T-helper 1 cell treated with Interleukin-12 subunit alpha and Interleukin-12 subunit beta and Interleukin-4 antibody, amounts not matched to agents 30 μg/mL and 1 μg/mL, for 36 hours (primary cell): Measurements from ENCODE around the gene TPCN2.

Source experiments
- H3K27ac Mint-ChIP-seq: one replicate; pipeline ENCODE4 v1.8.0; 2021; ENCODE audit warnings: mild to moderate bottlenecking, mixed read lengths
- H3K27me3 Mint-ChIP-seq: one replicate; pipeline ENCODE4 v1.8.0; 2021; ENCODE audit warnings: low read depth, mixed read lengths
- H3K36me3 Mint-ChIP-seq: one replicate; pipeline ENCODE4 v1.8.0; 2021; ENCODE audit warnings: low read depth, mixed read lengths
- H3K4me1 Mint-ChIP-seq: one replicate; pipeline ENCODE4 v1.8.0; 2021; ENCODE audit warnings: low read depth, mixed read lengths
- H3K4me3 Mint-ChIP-seq: one replicate; pipeline ENCODE4 v1.8.0; 2021; ENCODE audit warnings: mild to moderate bottlenecking, moderate library complexity, mixed read lengths
- H3K9me3 Mint-ChIP-seq: one replicate; pipeline ENCODE4 v1.8.0; 2021; ENCODE audit warnings: mixed read lengths

Gene TPCN2

DNA sequence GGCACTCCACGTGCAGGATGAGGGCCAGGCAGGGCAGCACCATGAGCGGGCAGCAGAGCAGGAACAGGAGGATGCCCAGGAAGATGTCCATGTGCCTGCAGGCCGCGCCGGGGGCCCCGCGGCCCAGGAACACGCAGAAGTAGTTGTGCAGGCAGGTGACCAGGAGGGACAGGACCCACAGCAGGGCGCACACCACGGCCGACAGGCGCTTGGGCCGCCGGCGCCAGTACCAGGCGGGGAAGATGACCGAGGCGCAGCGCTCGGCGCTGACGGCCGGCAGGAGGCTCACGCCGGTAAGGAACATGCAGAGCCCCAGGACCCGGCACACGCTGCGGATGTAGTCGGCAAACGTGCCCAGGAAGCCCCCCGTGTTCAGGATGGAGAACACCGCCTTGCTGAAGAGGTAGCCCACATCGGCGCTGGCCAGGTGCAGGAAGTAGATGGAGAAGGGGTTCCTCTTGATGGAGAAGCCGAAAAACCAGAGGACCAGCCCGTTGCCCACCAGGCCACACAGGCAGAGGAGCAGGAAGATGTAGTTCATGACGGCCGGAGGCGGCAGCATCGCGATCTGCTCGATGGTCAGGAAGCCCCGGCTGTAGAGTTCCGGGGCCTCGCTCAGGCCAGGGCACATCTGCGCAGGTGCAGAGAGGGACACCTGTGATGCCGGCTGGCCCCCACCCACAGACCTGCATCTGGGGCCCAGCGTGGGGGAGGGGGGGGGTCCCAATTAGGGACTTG is 42.9 kb upstream of the TPCN2 start:
- no peaks in the 10 kb centered on the region for H3K4me1 Mint-ChIP-seq
- H3K27me3 Mint-ChIP-seq = no peaks in the 10 kb centered on the region
- no peaks in the 10 kb centered on the region for H3K9me3 Mint-ChIP-seq
- H3K4me3 Mint-ChIP-seq = no peak overlapping the region
- no peak overlapping the region for H3K27ac Mint-ChIP-seq
- H3K36me3 Mint-ChIP-seq = no peaks in the 10 kb centered on the region

DNA sequence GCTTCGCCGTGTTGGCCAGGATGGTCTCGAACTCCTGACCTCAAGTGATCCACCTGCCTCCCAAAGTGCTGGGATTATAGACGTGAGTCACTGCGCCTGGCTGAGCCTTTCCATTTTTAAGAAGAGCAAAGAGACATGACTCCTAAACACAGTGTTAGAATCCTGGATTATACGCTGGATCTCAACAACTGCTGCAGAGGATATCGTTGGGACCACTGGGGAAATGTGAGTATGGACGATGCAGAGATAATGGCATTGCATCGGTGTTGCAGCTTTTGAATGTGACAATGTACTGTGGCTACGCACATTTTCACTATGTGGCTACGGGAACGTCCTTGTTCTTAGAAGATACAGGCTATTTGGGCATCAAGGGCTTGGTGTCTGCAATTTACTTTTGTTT is 41.9 kb upstream of the TPCN2 start:
- Mint-ChIP-seq H3K9me3 (no peaks in the 10 kb centered on the region), H3K27me3 (peaks cover 6% of the 10 kb centered on the region), H3K4me1 (no peaks in the 10 kb centered on the region), H3K27ac (no peak overlapping the region), H3K36me3 (no peaks in the 10 kb centered on the region), H3K4me3 (no peak overlapping the region)

GRCh38 chr11:69007975-69008381 is 40.8 kb upstream of the TPCN2 start:
- no peaks in the 10 kb centered on the region for H3K4me1 Mint-ChIP-seq
- H3K27me3 Mint-ChIP-seq = peaks cover 15% of the 10 kb centered on the region
- no peaks in the 10 kb centered on the region for H3K36me3 Mint-ChIP-seq
- no peak overlapping the region for H3K27ac Mint-ChIP-seq
- no peaks in the 10 kb centered on the region for H3K9me3 Mint-ChIP-seq
- H3K4me3 Mint-ChIP-seq = no peak overlapping the region

- no peak overlapping the region for H3K27ac Mint-ChIP-seq
- no peaks in the 10 kb centered on the region for H3K4me1 Mint-ChIP-seq
- H3K36me3 Mint-ChIP-seq = no peaks in the 10 kb centered on the region
- no peaks in the 10 kb centered on the region for H3K9me3 Mint-ChIP-seq
- H3K4me3 Mint-ChIP-seq = no peak overlapping the region
- H3K27me3 Mint-ChIP-seq = peaks cover 15% of the 10 kb centered on the region
These were observed 39.8 kb upstream of the TPCN2 start for GRCh38 chr11:69008737-69009440.

DNA sequence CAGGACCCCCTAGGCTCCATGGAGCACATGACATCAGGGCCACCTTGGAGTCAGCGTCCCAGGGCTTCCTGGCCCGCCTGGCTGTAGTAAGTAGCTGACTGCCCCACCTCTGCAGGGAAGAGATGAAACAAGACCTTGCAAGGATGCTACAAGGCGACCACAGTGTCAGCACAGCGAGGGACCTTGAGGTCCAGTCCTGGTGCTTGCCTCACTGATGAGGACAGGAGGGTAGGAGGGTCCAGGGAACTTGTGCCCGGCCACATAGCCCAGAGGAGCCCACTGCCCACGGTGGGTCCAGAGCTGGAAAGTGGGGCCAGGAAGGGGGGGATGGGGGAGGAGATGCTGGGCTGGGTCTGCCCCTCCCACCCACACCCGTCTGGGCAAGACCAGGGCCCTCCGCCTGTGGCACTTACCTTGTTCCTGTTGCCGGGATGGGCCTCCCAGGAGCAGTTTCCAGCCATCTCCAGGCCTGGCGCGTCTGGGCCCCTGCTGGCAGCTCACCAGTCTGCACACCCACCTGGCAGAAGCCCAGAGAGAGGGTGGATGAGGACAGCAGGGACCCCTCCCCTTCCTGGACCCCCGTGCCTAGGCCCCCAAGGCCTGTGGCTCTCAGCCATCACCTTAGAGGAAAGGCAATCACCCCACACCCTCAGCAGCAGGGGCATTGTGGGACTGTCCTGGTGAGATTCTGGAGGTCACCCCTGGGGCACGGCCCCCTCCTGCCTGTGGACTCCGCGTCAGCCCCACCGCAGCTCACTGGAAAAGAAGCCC is 39.1 kb upstream of the TPCN2 start:
- no peak overlapping the region for H3K4me3 Mint-ChIP-seq
- H3K36me3 Mint-ChIP-seq = no peaks in the 10 kb centered on the region
- no peak overlapping the region for H3K27ac Mint-ChIP-seq
- H3K4me1 Mint-ChIP-seq = no peaks in the 10 kb centered on the region
- H3K27me3 Mint-ChIP-seq = peaks cover 15% of the 10 kb centered on the region
- H3K9me3 Mint-ChIP-seq = no peaks in the 10 kb centered on the region

- peaks cover 15% of the 10 kb centered on the region for H3K27me3 Mint-ChIP-seq
- H3K27ac Mint-ChIP-seq = no peak overlapping the region
- H3K4me1 Mint-ChIP-seq = no peaks in the 10 kb centered on the region
- no peaks in the 10 kb centered on the region for H3K36me3 Mint-ChIP-seq
- no peak overlapping the region for H3K4me3 Mint-ChIP-seq
- no peaks in the 10 kb centered on the region for H3K9me3 Mint-ChIP-seq
These were observed 38.3 kb upstream of the TPCN2 start for GRCh38 chr11:69010361-69010891.

- Mint-ChIP-seq H3K27me3 (peaks cover 17% of the 10 kb centered on the region), H3K4me3 (no peak overlapping the region), H3K9me3 (no peaks in the 10 kb centered on the region), H3K4me1 (no peaks in the 10 kb centered on the region), H3K27ac (no peak overlapping the region), H3K36me3 (no peaks in the 10 kb centered on the region)
These were observed 37.6 kb upstream of the TPCN2 start for GRCh38 chr11:69010964-69011623.

- Mint-ChIP-seq H3K36me3 (no peaks in the 10 kb centered on the region), H3K27me3 (peaks cover 19% of the 10 kb centered on the region), H3K4me1 (no peaks in the 10 kb centered on the region), H3K9me3 (no peaks in the 10 kb centered on the region), H3K27ac (no peak overlapping the region), H3K4me3 (no peak overlapping the region)
These were observed 37.1 kb upstream of the TPCN2 start for GRCh38 chr11:69011624-69012091.

- H3K27ac Mint-ChIP-seq = no peak overlapping the region
- no peaks in the 10 kb centered on the region for H3K36me3 Mint-ChIP-seq
- no peak overlapping the region for H3K4me3 Mint-ChIP-seq
- H3K4me1 Mint-ChIP-seq = no peaks in the 10 kb centered on the region
- no peaks in the 10 kb centered on the region for H3K9me3 Mint-ChIP-seq
- H3K27me3 Mint-ChIP-seq = peaks cover 19% of the 10 kb centered on the region
These were observed 36.4 kb upstream of the TPCN2 start for GRCh38 chr11:69012092-69013008.

DNA sequence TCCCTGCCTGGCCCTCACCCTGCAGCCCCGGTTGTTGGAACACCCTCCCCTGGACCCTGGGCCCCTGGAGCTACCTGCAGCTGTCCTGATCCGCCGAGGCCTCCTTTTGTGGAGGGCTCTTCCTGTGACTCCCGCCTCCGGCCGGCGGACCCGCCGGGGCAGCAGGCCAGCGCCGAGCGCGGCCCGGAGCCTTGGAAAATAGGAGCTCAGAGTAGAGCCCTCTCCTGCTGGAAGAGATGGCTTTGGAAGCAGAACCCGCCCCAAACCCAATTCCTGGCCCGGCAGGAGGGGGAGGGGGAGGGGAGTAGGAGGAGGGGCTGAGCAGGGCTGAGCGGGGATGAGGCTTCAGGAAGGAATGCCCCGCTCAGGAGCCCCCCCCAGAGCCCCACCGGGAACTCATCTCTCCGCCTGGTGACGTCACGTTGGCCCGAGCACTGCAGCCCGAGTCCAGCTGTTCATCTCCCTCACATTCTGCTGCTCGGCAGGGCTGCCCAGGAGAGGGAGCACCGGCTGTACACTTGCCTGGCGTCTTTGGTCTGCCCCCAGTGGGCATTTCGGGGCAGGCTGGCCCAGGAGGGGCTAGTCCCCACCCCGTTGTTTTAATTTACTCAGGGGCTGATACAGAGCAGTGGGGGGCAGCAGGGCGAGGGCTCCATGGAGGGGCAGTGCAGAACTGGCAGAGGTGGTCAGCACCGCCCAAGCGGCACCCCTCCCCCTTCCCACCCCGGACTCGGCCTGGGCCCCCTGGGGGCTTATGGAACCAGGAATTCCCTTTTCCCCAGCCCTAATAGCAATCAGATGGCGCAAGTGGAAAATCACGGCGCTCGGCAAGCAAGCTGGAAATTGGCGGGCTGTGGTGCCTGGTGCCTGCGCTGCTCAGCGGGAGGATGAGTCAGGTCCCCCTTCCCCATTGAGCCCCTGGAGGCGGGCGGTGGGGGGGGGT is 35.5 kb upstream of the TPCN2 start, which contains the start of gene MRGPRF:
MRGPRF (minus strand) TSS at position 238 of the 943 bp plus-strand sequence. CDS start 3,345 bp downstream, outside the sequence.
- Mint-ChIP-seq H3K4me3 (no peak within 1 kb of the TSS), H3K9me3 (no peaks in the 10 kb centered on the region), H3K4me1 (no peaks in the 10 kb centered on the region), H3K27me3 (peaks cover 19% of the 10 kb centered on the region), H3K36me3 (no peaks in the 10 kb centered on the region), H3K27ac (no peak within 1 kb of the TSS)

- Mint-ChIP-seq H3K27ac (no peak overlapping the region), H3K9me3 (no peaks in the 10 kb centered on the region), H3K36me3 (no peaks in the 10 kb centered on the region), H3K27me3 (peaks cover 19% of the 10 kb centered on the region), H3K4me1 (no peaks in the 10 kb centered on the region), H3K4me3 (no peak overlapping the region)
These were observed 34.5 kb upstream of the TPCN2 start for GRCh38 chr11:69014084-69014851.
